Chondrocyte (in vitro differentiated cells): ENCODE measurements around the gene RNF215. TPM values are rescaled to one million over a fixed set of nuclear protein-coding genes. Genes with fewer than 3 reads are reported as not detected.

Experiments
- DNase-seq: peaks from one replicate; pipeline ENCODE4 v3.0.0; 2021; ENCODE audit warnings: mixed read lengths, low spot score
- H3K27ac Mint-ChIP-seq: one replicate; pipeline ENCODE4 v1.8.0; 2021; ENCODE audit warnings: mild to moderate bottlenecking, moderate library complexity, mixed read lengths; ENCODE audit not compliant: unreplicated experiment
- H3K27me3 Mint-ChIP-seq: 2 replicates; pipeline ENCODE4 v1.8.0; 2021; ENCODE audit warnings: low read depth, mixed read lengths
- H3K36me3 Mint-ChIP-seq: 2 replicates; pipeline ENCODE4 v1.8.0; 2021; ENCODE audit warnings: low read depth, mixed read lengths
- H3K4me1 Mint-ChIP-seq: 2 replicates; pipeline ENCODE4 v1.8.0; 2021; ENCODE audit warnings: low read depth, mild to moderate bottlenecking, mixed read lengths
- H3K4me3 Mint-ChIP-seq: one replicate; pipeline ENCODE4 v1.8.0; 2021; ENCODE audit warnings: mild to moderate bottlenecking, moderate library complexity, mixed read lengths; ENCODE audit not compliant: unreplicated experiment
- H3K9me3 Mint-ChIP-seq: 2 replicates; pipeline ENCODE4 v1.8.0; 2021; ENCODE audit warnings: low read depth, mixed read lengths
- CTCF ChIP-seq: fragments of 200-600 bp; sonication (generic); IDR thresholded peaks from 2 replicates; pipeline ENCODE4 v1.5.0; 2021; ENCODE audit warnings: antibody characterized with exemption, mild to moderate bottlenecking, moderate library complexity
- total RNA-seq: library from RNA; stranded (reverse); gene quantifications from 3 replicates; pipeline ENCODE4 v1.2.1, GENCODE V29; 2021

RNF215 gene
- total RNA-seq, 1 donor from 2014 or later: 35.2 TPM

- Mint-ChIP-seq H3K4me1 (no peaks in the 10 kb centered on the region), H3K9me3 (no peaks in the 10 kb centered on the region), H3K27me3 (no peaks in the 10 kb centered on the region), H3K4me3 (no peak overlapping the region), H3K36me3 (peaks cover 9% of the 10 kb centered on the region), H3K27ac (no peak overlapping the region)
- no peak for DNase-seq
- TF ChIP-seq CTCF: no peak
These were observed 11.8 kb downstream of the RNF215 start for GRCh38 chr22:30375312-30375849.

DNA sequence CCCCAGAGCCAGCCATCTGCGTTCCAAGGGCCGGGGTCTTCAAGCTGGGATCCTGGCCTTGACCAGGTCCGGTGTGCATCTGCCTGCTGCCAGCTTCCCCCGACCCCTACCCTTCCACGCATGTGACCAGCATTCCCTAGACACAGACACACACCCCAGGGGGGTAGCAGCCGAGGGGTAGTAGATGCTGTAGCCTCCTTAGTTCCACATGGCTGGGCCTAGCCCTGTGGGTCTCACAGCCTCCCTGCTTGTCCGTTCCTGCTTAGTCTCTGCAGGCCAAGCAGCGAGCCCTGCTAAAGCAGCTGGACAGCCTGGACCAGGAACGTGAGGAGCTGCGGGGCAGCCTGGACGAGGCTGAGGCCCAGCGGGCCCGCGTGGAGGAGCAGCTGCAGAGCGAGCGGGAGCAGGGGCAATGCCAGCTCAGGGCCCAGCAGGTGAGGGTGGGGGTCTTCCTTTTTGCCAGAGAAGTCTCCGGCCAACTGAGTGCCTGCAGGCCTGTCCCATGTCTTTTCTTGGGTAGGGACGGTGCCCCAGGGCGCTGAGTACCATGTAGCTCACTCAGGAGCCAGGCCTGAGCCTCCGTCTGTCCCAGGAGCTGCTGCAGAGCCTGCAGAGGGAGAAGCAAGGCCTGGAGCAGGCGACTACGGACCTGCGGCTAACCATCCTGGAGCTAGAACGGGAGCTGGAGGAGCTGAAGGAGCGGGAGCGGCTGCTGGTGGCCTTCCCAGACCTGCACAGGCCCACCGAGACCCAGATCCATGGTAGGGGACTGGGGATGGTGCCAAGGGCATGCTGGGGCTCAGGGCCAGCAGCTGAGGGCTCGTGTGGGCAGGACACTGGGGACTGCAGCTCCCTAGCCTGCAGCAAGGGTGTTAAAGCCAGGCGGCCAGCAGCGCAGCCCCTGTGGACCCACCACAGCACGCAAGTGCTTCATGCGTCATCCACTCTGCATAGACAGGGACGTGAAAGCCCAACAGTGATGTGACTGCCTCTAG is 13.6 kb downstream of the RNF215 start:
- Mint-ChIP-seq H3K4me1 (no peaks in the 10 kb centered on the region), H3K9me3 (no peaks in the 10 kb centered on the region), H3K27ac (no peak overlapping the region), H3K36me3 (peaks cover 6% of the 10 kb centered on the region), H3K27me3 (no peaks in the 10 kb centered on the region), H3K4me3 (no peak overlapping the region)
- no peak for DNase-seq
- no peak for TF ChIP-seq CTCF

GRCh38 chr22:30372915-30373314 is 14.3 kb downstream of the RNF215 start:
- H3K36me3 Mint-ChIP-seq: peaks cover 4% of the 10 kb centered on the region
- no peak for DNase-seq
- no peak overlapping the region for H3K4me3 Mint-ChIP-seq
- no peaks in the 10 kb centered on the region for H3K27me3 Mint-ChIP-seq
- H3K9me3 Mint-ChIP-seq: no peaks in the 10 kb centered on the region
- H3K27ac Mint-ChIP-seq: no peak overlapping the region
- TF ChIP-seq CTCF: no peak
- H3K4me1 Mint-ChIP-seq: no peaks in the 10 kb centered on the region

- Mint-ChIP-seq H3K9me3 (no peaks in the 10 kb centered on the region), H3K4me3 (no peak overlapping the region)
- no peak for DNase-seq
These were observed 15.2 kb downstream of the RNF215 start for GRCh38 chr22:30371981-30372380.

More at GRCh38 chr22:30371981-30372380, 15.2 kb downstream of the RNF215 start:
- Mint-ChIP-seq H3K36me3 (peaks cover 2% of the 10 kb centered on the region), H3K27ac (no peak overlapping the region), H3K27me3 (no peaks in the 10 kb centered on the region), H3K4me1 (no peaks in the 10 kb centered on the region)
- TF ChIP-seq CTCF: no peak
